ENCODE measurements around the gene LY6G5C. TPM values are rescaled to one million over a fixed set of nuclear protein-coding genes. Genes with fewer than 3 reads are reported as not detected.
A peak's percentile ranks its signal among the peaks of the same experiment; 100 is the strongest.

LY6G5C gene
- total RNA-seq, 1 donor from 2014 or later, result 3.9 TPM

GRCh38 chr6:31639043-31639442, 41.8 kb downstream of the LY6G5C start:
- no peaks in the 10 kb centered on the region for H3K9me3 Mint-ChIP-seq (ENCODE audit: unreplicated experiment)
- TF ChIP-seq EZH2 (IDR thresholded peaks at IDR 0.05; ENCODE audit: insufficient read depth, low read length) (no peak), CTCF (IDR thresholded peaks at IDR 0.05; ENCODE audit: insufficient read depth, low read depth, low read length) (no peak)

GRCh38 chr6:31636698-31637596, 43.9 kb downstream of the LY6G5C start:
- H3K9ac ChIP-seq (ENCODE audit: low read length), result no peak overlapping the region
- peaks cover 12% of the 10 kb centered on the region for H3K79me2 ChIP-seq (ENCODE audit: insufficient read depth, low read length)
- no peaks in the 10 kb centered on the region for H3K9me3 ChIP-seq (ENCODE audit: insufficient read depth, low read depth, low read length)
- H3K27me3 ChIP-seq (ENCODE audit: insufficient read depth, low read length), result no peaks in the 10 kb centered on the region
- Mint-ChIP-seq H3K27ac (ENCODE audit: unreplicated experiment) (peak overlapping the region; percentile 75), H3K4me3 (ENCODE audit: unreplicated experiment) (no peak overlapping the region), H3K36me3 (ENCODE audit: low read depth, unreplicated experiment) (peaks cover 34% of the 10 kb centered on the region), H3K4me1 (ENCODE audit: low read depth, unreplicated experiment) (peaks cover 3% of the 10 kb centered on the region), H3K9me3 (ENCODE audit: unreplicated experiment) (no peaks in the 10 kb centered on the region), H3K27me3 (ENCODE audit: low read depth, unreplicated experiment) (no peaks in the 10 kb centered on the region)
- H3K4me3 ChIP-seq (ENCODE audit: insufficient read depth, low read depth, low read length), result no peak overlapping the region
- peaks cover 62% of the 10 kb centered on the region for H3K36me3 ChIP-seq (ENCODE audit: insufficient read depth, low read length)
- no peak overlapping the region for H2AFZ ChIP-seq (ENCODE audit: low read depth, low read length)
- H4K20me1 ChIP-seq (ENCODE audit: insufficient read depth, low read length), result peaks cover 75% of the 10 kb centered on the region
- no peak overlapping the region for H3K27ac ChIP-seq (ENCODE audit: low read depth, low read length)
- FAIRE-seq, result no peak
- H3K4me2 ChIP-seq (ENCODE audit: low read length), result no peak overlapping the region
- peaks cover 13% of the 10 kb centered on the region for H3K4me1 ChIP-seq (ENCODE audit: insufficient read depth, low read length)
- TF ChIP-seq EZH2 (IDR thresholded peaks at IDR 0.05; ENCODE audit: insufficient read depth, low read length) (no peak), CTCF (IDR thresholded peaks at IDR 0.05; ENCODE audit: insufficient read depth, low read depth, low read length) (no peak)
- no peak for DNase-seq (ENCODE audit: low read depth)

More at GRCh38 chr6:31639043-31639442, 41.8 kb downstream of the LY6G5C start:
- Mint-ChIP-seq H3K4me1 (ENCODE audit: low read depth, unreplicated experiment) (peaks cover 3% of the 10 kb centered on the region), H3K4me3 (ENCODE audit: unreplicated experiment) (peak overlapping the region; percentile 20), H3K27ac (ENCODE audit: unreplicated experiment) (no peak overlapping the region), H3K36me3 (ENCODE audit: low read depth, unreplicated experiment) (peaks cover 31% of the 10 kb centered on the region), H3K27me3 (ENCODE audit: low read depth, unreplicated experiment) (no peaks in the 10 kb centered on the region)
- H3K4me3 ChIP-seq (ENCODE audit: insufficient read depth, low read depth, low read length), result no peak overlapping the region
- H3K27me3 ChIP-seq (ENCODE audit: insufficient read depth, low read length), result no peaks in the 10 kb centered on the region
- FAIRE-seq (no peak), DNase-seq (ENCODE audit: low read depth) (no peak)
- H3K9me3 ChIP-seq (ENCODE audit: insufficient read depth, low read depth, low read length), result no peaks in the 10 kb centered on the region
- H2AFZ ChIP-seq (ENCODE audit: low read depth, low read length), result no peak overlapping the region
- H4K20me1 ChIP-seq (ENCODE audit: insufficient read depth, low read length), result peaks cover 58% of the 10 kb centered on the region
- H3K4me2 ChIP-seq (ENCODE audit: low read length), result peak overlapping the region; percentile 62
- H3K9ac ChIP-seq (ENCODE audit: low read length), result peak overlapping the region; percentile 57
- peaks cover 13% of the 10 kb centered on the region for H3K4me1 ChIP-seq (ENCODE audit: insufficient read depth, low read length)
- no peaks in the 10 kb centered on the region for H3K79me2 ChIP-seq (ENCODE audit: insufficient read depth, low read length)
- H3K36me3 ChIP-seq (ENCODE audit: insufficient read depth, low read length), result peaks cover 60% of the 10 kb centered on the region
- peak overlapping the region; percentile 55 for H3K27ac ChIP-seq (ENCODE audit: low read depth, low read length)
